ENCODE data around the gene ZNF536. TPM values are rescaled to one million over a fixed set of nuclear protein-coding genes. Genes with fewer than 3 reads are reported as not detected.

The ZNF536 gene
- total and polyA plus RNA-seq, 9 of the 15 experiments (the other 6 are each of a cell fraction or from before 2014, with no cell fraction given): not detected

- FAIRE-seq: no peak
- in situ Hi-C loops (cut with MboI): no loop called here
- TF ChIP-seq DIDO1 (tag; IDR thresholded peaks at IDR 0.05; ENCODE audit: low read depth) (no peak), ZNF146 (CRISPR knock-in tag; IDR thresholded peaks at IDR 0.05; ENCODE audit: unreplicated experiment) (no peak), FOXJ2 (tag; IDR thresholded peaks at IDR 0.05) (no peak), ZNF407 (IDR thresholded peaks at IDR 0.05; ENCODE audit: low read depth) (no peak), ZEB2 (IDR thresholded peaks at IDR 0.05) (no peak), MCM3 (IDR thresholded peaks at IDR 0.05) (no peak), ZNF507 (tag; conservative IDR thresholded peaks at IDR 0.05) (no peak), TOE1 (IDR thresholded peaks at IDR 0.05; ENCODE audit: borderline replicate concordance) (no peak), TOE1 (CRISPR knock-in tag; IDR thresholded peaks at IDR 0.05; ENCODE audit: borderline replicate concordance, low read depth) (no peak), NUFIP1 (IDR thresholded peaks at IDR 0.05; ENCODE audit: partially characterized antibody) (no peak), JUN (IDR thresholded peaks at IDR 0.05; ENCODE audit: borderline replicate concordance, low read depth, low read length) (no peak), JUN (CRISPR knock-in tag; IDR thresholded peaks at IDR 0.05; ENCODE audit: borderline replicate concordance) (no peak), IRF1 (CRISPR knock-in tag; IDR thresholded peaks at IDR 0.05; ENCODE audit: borderline replicate concordance) (no peak), NCOA6 (IDR thresholded peaks at IDR 0.05) (no peak), SMAD1 (IDR thresholded peaks at IDR 0.05; ENCODE audit: low read depth, low read length, partially characterized antibody) (no peak), FOXK1 (CRISPR knock-in tag; IDR thresholded peaks at IDR 0.05; ENCODE audit: borderline replicate concordance) (no peak), POLR2A (conservative IDR thresholded peaks at IDR 0.05) (no peak)
Measured at GRCh38 chr19:30334841-30335240, 37.3 kb upstream of the ZNF536 start.

More at GRCh38 chr19:30334841-30335240, 37.3 kb upstream of the ZNF536 start:
- WGBS (ENCODE audit: insufficient coverage, low coverage, missing lambda C conversion rate): 1% methylated on average over 10 of the region's 10 CpGs
- Histone ChIP-seq H3K4me1 (replicated peaks in 1 of 2; ENCODE audit: control insufficient read depth in 2 of 2, insufficient read depth in 2 of 2, low read length in 2 of 2) (no peaks in the 10 kb centered on the region), H3K36me3 (ENCODE audit: control insufficient read depth, insufficient read depth, low read length) (no peaks in the 10 kb centered on the region), H3K79me2 (ENCODE audit: control insufficient read depth, insufficient read depth, low read length) (no peaks in the 10 kb centered on the region), H3K9ac (ENCODE audit: insufficient read depth in 1 of 2, low read depth in 2 of 2, low read length in 2 of 2) (no peak overlapping the region; a peak in 1 of 4 replicates), H3K27me3 (ENCODE audit: control insufficient read depth in 2 of 2, insufficient read depth in 2 of 2, low read length in 2 of 2) (peaks cover 0 to 6% of the 10 kb centered on the region in 2 experiments; a peak in 2 of 5 replicates), H2AFZ (ENCODE audit: low read depth, low read length) (no peak overlapping the region), H3K9me3 (replicated peaks; ENCODE audit: control insufficient read depth, insufficient read depth, low read depth, low read length) (no peaks in the 10 kb centered on the region), H3K27ac (ENCODE audit: extremely low read depth, low read depth, low read length) (no peak overlapping the region), H3K4me2 (ENCODE audit: insufficient read depth, low read length) (no peak overlapping the region), H3K9me1 (ENCODE audit: control insufficient read depth, insufficient read depth, low read length) (peaks cover 2% of the 10 kb centered on the region), H3K4me3 (no peak overlapping the region), H4K20me1 (replicated peaks; ENCODE audit: control insufficient read depth, insufficient read depth, low read length) (peaks cover 2% of the 10 kb centered on the region; the same call in 1 of the 2 replicates)
- intact Hi-C loops (cut with micrococcal nuclease): no loop called here
- DNase-seq (ENCODE audit: extremely low read depth in 1 of 4, low spot score in 3 of 4): no peak
- ChIA-PET POLR2A (interaction anchor here (1.0 kb wide), 1 partner anchor 17 kb away, joined by 5 read pairs; no protein-coding TSS in a partner anchor), CTCF (ENCODE audit: low intra/inter-chr PET ratio) (no interaction called here)
- no TSS peak for BruUV-seq (replicated peaks)
- ATAC-seq: no peak
